GM21723 (cell line): Measurements from ENCODE around the gene TTYH3.

ENCODE experiments used
- ATAC-seq: cut with Tn5 transposase; IDR thresholded peaks from one replicate; pipeline ENCODE4 v1.9.1; 2021; ENCODE audit warnings: mild to moderate bottlenecking, moderate library complexity; ENCODE audit not compliant: unreplicated experiment

TTYH3 gene

DNA sequence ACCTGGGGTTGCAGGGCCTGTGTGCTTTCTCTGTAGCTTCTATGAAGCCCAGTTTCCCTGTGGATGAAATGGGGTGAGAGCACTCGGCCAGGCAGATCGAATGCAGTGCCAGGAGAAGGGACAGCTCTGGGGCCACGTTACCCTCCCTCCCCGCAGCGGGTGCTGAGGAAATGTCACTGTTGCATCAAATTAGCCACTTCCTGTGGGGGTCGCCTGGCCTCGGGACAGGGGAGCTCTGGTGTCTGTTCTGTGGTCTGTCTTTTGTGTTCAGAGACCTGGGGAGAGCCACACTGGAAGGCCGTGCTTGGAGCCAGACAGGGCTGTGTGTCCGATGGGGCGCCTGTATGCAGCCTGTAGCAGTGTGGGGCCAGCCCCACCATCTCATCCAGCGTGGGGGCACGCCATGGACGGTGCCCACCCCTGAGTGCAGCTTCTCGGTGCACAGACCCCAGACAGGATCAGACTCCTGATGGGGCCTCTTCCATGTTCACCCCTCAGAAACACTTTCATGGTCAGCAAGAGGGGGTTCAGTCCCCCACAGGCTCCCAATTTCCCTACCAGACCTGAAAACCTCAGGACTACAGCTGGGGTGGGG is 13.6 kb downstream of the TTYH3 start:
- ATAC-seq, result peak; percentile 44

DNA sequence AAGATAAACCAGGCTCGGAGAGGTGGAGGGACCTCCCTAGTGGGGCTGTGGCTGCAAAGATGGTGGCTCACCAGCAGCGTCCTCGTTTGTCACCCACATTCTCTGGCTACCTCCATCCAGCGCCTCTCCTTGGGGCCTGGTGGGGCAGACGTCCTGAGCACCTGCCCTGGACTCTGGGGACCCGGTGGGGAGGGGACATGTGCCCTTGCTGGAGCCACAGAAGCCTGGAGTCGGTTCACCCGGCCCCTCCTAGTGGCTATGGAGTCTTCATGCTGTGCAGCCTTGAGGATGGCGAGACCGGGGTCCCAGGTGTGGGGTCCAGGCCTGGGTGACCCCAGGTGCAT is 14.5 kb downstream of the TTYH3 start:
- ATAC-seq, result no peak

DNA sequence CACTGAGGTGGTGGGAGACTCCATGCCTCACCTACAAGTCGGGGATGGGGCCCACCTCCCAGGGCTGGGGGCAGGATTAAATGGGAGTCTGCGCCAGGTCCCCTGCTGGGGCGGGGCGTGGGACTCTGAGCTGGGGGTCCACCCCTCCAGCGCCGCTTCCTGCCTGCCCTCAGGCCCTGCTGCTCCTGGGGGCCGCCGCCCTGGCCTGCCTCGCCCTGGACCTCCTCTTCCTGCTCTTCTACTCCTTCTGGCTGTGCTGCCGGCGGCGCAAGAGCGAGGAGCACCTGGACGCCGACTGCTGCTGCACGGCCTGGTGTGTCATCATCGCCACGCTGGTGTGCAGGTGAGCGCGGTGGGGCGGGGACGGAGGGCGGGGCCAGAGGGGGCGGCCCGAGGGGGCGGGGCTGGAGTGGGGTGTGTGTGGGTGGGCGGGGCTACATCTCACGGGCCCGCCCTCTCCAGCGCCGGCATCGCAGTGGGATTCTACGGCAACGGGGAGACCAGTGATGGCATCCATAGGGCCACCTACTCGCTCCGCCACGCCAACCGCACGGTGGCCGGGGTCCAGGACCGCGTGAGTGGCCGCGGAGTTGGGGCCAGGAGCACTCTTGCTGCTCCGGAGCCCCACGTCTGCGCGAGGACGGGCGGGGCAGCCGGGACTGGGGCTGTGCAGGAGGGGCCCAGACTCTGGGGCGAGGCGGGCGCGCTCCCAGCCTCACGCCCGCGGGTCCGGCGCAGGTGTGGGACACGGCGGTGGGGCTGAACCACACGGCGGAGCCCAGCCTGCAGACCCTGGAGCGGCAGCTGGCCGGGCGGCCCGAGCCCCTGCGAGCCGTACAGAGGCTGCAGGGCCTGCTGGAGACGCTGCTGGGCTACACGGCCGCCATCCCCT is 15.1 kb downstream of the TTYH3 start:
- no peak for ATAC-seq

DNA sequence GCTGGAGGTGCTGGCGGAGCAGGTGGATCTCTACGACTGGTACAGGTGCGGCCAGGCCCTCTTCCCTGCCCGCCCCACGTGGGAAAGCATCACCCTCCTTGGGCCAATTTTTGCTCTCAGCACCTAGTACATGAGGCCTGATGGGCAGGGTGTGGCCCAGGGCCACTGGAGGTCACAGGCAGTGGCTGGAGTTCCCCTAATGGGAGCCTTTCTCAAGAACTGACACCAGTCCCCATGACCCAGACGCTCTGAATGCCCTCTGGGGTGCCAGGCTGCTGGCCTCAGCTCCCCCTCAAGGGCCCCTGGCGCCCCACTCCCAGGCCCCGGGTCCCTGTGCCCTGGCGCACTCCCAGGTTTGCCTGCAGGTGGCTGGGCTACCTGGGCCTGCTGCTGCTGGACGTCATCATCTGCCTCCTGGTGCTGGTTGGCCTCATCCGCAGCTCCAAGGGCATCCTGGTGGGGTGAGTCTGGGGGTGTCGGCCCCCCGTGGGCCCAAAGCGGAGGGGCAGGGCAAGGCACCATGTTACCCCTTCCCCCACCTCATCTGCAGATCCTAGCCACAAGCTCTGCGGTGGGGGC is 15.9 kb downstream of the TTYH3 start:
- no peak for ATAC-seq

DNA sequence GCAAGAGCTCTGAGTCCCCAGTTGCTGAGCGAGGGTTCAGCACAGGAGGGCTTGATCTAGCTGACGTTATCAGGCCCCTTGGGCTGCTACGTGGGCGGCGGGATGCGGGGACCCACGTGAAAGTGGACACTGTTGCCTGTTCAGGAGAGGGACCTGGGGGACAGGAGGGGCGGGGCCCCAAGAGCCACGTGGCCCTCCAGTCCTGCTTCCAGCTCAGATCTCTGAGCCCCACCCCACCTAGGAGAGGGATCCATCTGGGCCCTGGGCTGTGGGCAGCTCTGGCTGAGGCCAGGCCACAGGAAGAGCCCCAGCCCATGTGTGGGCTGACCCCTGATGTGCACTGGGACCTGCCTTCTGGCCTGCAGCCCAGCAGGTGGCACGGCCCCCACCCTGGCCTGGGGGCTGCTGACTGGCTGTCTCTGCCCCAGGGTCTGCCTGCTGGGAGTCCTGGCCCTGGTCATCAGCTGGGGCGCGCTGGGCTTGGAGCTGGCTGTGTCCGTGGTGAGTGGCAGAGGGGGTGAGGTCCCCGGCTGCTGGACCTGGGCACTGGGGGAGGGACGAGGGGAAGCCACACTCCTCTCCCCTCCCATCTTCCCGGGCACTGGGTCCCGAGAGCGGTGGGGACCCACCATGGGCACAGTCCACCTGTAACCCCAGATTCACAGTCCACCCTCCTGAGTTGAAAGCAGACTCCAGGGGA is 17.5 kb downstream of the TTYH3 start:
- ATAC-seq, result no peak

DNA sequence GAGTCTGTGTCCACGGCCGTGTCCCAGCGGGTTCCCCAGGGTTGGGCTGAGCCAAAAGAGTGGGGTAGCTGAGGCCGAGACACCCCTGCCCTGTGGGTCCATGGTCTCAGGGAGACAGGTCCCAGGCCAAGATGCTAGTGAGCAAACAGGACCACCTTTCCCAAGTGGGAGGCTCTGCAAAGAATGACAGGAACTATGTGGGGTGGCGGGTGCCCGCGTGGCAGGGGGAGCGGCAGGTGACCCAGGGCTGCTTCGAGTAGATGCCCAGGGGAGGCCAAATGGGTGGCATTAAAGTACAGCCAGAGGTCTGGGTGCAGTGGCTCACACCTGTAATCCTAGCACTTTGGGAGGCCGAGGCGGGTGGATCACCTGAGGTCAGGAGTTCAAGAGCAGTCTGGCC is 18.2 kb downstream of the TTYH3 start:
- ATAC-seq, result no peak

DNA sequence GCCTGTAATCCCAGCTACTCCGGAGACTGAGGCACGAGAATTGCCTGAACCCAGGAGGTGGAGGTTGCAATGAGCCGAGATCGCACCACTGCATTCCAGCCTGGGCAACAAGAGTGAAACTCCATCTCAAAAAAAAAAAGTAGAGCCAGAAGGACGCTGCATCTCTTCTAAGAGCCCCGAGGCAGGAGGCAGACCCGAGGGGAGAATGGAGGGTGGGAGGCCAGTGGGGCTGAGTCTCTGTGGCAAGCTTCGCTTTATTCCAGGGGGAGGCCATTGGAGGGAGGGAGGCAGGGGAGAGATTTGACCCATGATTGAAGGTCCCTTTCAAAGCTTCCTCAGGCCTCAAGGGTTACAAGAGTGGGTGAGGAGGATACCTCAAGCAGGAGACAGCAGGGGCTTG is 18.7 kb downstream of the TTYH3 start:
- ATAC-seq, result no peak

DNA sequence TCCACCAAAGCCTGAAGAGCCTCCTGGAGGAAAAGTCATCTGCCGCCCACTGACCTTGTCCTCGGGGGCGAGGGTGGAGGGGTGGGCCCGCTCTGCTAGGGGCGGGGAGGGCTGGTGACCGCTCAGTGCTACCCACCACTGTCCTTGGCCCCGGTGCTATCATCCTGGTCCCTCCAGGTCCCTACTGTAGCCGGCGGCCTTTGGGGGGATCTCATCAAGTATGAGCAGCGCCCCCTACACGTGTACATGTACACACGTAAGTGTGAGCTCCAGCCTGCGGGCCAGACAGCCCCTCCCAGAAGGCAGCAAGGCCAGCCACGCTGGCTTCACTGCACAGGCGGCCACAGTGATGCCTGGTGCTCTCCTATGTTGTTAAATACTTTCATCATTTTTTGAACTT is 19.6 kb downstream of the TTYH3 start:
- no peak for ATAC-seq

GRCh38 chr7:2651847-2652735 is 20.3 kb downstream of the TTYH3 start:
- ATAC-seq, result no peak

DNA sequence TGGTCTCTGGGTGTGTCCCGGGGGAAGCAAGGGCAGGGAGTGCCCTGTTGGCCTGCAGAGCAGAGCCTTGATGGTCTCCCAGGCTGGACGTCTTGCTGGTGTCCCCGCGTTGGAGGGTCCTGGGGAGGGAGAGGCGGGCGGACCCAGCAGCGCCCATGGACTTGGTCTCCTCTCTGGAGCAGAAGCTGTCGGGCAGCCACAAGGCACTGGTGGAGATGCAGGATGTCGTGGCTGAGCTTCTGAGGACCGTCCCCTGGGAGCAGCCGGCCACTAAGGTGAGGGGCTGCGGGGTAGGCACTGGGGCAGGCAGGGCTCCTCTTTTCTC is 20.9 kb downstream of the TTYH3 start:
- ATAC-seq, result no peak

- no peak for ATAC-seq
Observed at GRCh38 chr7:2654059-2654458, 22.3 kb downstream of the TTYH3 start.

DNA sequence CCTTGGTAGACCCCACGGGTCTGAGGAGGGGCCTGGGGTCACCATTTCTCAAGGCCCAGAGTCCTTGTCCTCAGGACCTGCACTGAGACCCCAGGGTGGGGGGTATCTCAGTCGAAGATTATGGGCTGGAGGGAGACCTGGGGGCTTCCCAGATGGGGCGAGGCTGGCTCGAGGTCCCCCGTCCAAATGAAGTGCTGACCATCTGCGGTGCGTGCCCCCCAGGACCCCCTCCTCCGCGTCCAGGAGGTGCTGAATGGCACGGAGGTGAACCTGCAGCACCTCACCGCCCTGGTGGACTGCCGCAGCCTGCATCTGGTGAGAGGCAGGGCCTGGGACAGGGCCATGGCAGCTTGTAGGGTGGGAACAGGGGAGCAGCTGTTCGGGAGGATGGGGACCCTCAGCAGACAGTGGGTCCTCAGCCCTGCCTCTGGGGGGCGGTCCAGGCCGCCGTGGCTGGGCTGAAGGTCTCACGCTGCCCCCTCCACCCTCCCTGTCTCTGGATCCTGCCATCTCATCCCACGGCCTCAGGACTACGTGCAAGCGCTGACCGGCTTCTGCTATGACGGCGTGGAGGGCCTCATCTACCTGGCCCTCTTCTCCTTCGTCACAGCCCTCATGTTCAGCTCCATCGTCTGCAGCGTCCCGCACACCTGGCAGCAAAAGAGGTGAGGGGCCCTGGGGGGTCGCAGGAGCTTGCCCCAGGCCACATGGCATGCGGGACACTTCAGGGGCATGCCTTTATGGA is 24.3 kb downstream of the TTYH3 start:
- no peak for ATAC-seq

DNA sequence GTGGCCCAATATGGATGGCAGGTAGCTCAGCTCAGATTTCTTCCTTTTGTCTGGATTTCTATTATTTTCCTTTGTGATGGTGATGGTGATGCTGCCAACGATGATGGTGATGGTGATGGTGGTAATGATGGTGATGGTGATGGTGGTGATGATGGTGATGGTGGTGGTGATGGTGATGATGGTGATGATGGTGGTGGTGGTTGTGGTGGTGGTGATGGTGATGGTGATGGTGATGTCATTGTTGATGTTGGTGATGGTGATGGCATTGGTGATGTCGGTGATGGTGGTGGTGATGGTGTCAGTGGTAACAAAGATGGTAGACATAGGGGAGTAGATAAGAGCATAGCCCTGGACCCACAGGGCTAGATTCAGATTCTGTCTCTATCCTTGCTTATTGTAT is 25.4 kb downstream of the TTYH3 start:
- ATAC-seq, result no peak

- no peak for ATAC-seq
Observed at GRCh38 chr7:2657920-2658671, 26.3 kb downstream of the TTYH3 start.

- no peak for ATAC-seq
Observed at GRCh38 chr7:2658941-2659340, 27.2 kb downstream of the TTYH3 start.

DNA sequence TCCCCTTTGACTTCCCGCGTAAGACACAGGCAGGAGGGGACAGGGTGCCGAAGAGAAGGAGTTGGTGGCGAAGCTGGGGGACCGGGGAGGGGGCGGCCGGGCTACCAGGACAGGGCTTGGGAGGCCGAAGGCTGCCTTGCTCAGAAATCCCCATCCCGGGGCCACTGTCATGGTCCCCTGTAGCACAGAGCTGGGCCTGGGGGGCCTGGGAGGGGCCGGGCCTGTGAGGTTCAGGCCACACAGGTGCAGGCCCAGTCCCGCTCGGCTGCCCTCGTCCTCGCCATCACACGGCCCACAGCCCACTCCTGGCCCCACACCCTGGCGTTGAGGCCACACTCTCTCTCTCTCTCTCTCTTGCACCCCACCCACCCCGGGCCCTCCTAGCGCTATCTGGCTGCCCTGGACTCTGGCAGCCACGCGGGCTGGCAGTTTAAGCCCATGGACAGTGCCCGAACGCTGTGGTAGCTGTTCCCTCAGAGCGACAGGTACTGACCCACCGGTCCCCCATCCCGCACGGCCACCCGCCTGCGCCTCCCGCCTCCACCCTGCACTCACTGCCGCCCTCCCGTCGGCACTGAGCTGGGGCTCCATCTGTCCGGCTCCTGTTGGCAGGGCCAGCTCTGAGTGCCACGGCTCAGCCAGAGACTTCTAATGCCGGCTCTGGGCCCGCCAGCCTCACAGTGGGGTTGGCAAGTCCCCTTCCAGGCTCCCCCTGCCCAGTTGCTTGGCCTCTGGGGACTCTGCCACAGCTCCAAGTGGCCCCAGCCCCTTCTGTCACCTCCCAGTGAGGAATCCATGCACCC is 28.0 kb downstream of the TTYH3 start:
- no peak for ATAC-seq

GRCh38 chr7:2660359-2661095 is 28.7 kb downstream of the TTYH3 start:
- no peak for ATAC-seq

GRCh38 chr7:2661096-2661449 is 29.3 kb downstream of the TTYH3 start:
- no peak for ATAC-seq
